GM23248 (cell line): Measurements from ENCODE around the gene FAM193A.

Source experiments
- EZH2 ChIP-seq: fragments of 200-600 bp; sonication (generic); IDR thresholded peaks from 2 replicates; pipeline ENCODE4 v1.6.1; 2018; ENCODE audit warnings: antibody characterized with exemption, mild to moderate bottlenecking; ENCODE audit not compliant: insufficient read depth, poor library complexity, severe bottlenecking
- EZH2phosphoT487 ChIP-seq: fragments of 200-600 bp; sonication (generic); IDR thresholded peaks from 2 replicates; pipeline ENCODE4 v1.6.1; 2018; ENCODE audit warnings: antibody characterized with exemption, moderate library complexity, mild to moderate bottlenecking, low read depth; ENCODE audit not compliant: insufficient read depth

DNA sequence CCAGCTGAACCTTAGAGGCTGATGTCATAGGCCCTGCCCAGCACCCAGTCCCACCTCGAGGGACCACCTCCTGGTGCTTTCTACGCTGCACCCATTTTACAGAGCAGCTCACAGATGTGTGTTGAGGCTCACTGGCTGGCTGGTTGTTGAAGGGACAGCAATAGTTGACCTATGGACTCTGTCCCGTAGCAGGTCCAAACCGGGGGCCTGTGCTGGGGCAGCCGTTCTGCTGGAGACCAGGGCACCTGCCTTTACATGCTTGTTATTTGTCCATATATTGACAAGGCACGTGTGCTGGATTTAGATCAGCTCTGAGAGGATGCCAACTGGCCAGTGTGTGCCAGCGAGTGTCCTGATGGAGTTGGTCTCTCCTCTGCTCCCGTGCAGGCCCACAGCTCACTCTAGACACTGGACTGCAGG is 161.6 kb downstream of the FAM193A start:
- TF ChIP-seq EZH2phosphoT487 (no peak), EZH2 (no peak)
